GM21576 (cell line): Measurements from ENCODE around the gene TLR10.
"Not testable (repeated sequence)": the region's sequence is repeated elsewhere in the genome, so short reads cannot be mapped to it uniquely, and the experiment has no call there.

Experiments used
- ATAC-seq: cut with Tn5 transposase; IDR thresholded peaks from one replicate; pipeline ENCODE4 v1.9.1; 2021; ENCODE audit warnings: mild to moderate bottlenecking, moderate library complexity; ENCODE audit not compliant: unreplicated experiment

Gene TLR10

GRCh38 chr4:38803833-38804653 is 21.3 kb upstream of the TLR10 start:
- ATAC-seq, result peak; percentile 53

GRCh38 chr4:38802561-38803355 is 20.0 kb upstream of the TLR10 start:
- no peak for ATAC-seq

- no peak for ATAC-seq
These were observed 18.2 kb upstream of the TLR10 start for GRCh38 chr4:38800961-38801450.

GRCh38 chr4:38800366-38800765 is 17.6 kb upstream of the TLR10 start:
- no peak for ATAC-seq

DNA sequence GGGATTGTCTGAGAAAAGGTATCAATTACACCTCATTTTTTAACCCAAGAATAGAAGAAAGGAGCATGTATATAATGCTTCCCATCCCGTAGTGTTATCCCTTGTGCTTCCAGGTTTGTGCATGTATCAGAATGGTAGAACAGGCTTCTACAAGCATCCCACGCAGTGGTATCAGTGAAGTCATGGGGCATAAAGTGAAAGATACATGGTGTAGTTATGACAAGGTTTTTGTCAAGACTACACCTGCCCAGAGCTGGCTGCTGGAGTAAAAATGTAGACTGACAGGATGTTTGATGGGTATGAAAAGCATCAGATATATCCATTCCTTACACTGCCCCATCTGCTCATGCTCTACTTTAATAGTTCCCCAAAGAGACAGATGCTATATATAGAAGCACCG is 12.3 kb upstream of the TLR10 start:
- ATAC-seq, result no peak

DNA sequence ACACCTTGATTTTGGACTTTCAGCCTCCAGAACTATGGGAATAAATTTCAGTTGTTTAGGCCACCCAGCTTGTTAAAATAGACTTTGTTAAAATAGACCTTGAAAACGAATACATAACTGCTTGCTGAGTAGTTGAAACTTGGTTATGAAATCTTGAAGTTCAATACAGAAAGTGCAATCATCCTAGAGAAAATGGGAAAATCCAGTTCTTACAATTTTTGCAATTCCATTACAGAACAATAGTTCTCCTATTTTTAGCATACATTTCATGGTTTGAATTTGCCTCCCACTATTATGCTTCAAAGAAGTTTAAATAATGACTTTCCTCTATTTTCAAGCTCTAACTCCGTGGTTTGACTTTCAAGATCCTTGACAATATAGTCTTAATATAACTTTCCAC is 11.3 kb upstream of the TLR10 start:
- ATAC-seq, result no peak

GRCh38 chr4:38791010-38791409 is 8.2 kb upstream of the TLR10 start:
- no peak for ATAC-seq

- no peak for ATAC-seq
These were observed 5.5 kb upstream of the TLR10 start for GRCh38 chr4:38788317-38788716.

DNA sequence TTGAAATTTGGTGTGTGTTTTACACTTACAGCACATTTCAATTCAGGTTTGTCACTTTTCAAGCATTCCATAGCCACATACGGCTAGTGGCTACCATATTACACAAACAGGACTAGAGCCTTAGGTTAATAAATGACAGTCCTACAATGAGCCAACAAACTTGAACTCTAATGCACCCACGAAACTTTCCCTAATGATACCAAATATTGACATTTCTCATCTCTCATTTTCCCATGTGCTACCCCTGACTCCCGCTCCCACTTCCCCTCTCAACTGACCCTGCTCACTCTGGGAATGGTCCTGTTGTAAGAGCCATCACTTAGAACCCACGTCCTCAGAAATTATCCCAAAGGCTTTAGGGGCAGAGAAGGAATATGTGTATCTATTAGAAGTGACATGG is 4.9 kb upstream of the TLR10 start:
- no peak for ATAC-seq

- ATAC-seq, result peak; percentile 39
These were observed 3.2 kb upstream of the TLR10 start for GRCh38 chr4:38785901-38786402.

- ATAC-seq, result no peak
These were observed 2.4 kb upstream of the TLR10 start for GRCh38 chr4:38785041-38785790.

GRCh38 chr4:38784141-38784540 is 1.4 kb upstream of the TLR10 start:
- ATAC-seq, result no peak

GRCh38 chr4:38783109-38783460 is 295 bp upstream of the TLR10 start:
- ATAC-seq, result no peak

DNA sequence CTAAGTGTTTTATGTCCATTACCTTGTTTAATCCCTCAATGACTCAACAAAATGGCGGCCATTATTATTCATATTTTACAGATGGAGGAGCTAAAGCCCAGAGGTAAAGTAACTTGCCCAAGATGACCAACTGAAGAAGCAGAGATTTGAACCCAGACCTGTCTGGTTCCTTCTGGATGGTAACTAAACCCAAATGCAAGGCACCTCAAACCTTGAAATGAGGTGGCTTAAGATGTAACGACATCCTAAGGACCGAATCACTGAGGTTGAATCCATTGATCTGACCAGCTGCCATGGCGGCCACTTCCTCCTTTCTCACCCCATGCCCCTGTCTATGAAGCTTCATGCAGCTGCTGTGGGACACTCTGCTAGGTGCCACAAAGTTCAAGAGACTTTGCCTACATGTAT is 932 bp downstream of the TLR10 start:
- ATAC-seq, result peak; percentile 35

DNA sequence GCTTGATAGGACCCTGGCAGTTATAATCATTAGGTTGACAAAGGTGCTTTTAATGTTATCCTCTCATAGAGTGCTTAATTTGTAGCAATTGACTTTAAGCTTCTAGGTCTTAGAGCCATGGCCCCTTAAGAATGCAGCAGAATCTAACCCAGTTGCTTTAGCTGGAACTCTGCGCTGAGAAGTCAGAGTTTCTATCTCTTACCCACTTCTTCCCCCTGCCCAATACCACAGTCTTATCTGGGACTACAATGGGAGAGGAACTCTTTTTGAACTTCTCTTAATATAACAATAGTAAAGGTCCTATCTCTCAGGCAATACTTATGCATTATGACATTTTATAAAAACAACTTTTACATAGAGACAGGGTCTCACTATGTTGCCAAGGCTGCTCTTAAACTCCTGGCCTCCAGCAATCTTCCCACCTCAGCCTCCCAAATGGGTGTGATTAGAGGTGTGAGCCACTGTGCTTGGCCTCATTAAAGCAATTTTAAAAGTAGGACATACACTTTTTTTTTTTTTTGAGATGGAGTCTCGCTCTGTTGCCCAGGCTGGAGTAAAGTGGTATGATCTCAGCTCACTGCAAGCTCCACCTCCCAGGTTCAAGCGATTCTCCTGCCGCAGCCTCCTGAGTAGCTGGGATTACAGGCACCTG is 1.8 kb downstream of the TLR10 start:
- ATAC-seq, result no peak

DNA sequence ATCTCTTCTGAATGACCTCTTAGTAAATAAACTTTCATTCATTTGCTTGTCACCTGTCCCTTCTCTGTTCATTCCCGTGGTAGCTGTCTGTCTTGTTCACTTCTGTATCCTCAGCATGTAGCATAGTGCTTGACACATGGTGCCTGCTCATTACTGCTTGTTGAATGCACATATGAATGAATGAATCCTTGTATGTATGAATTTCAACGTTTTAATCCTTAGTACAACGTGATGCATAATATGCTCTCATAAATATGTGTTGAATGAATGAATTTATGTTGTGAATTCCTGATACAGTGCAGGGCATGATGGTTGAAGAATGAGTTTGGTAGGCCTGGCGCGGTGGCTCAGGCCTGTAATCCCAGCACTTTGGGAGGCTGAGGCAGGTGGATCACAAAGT is 3.0 kb downstream of the TLR10 start:
- no peak for ATAC-seq

GRCh38 chr4:38777925-38778324 is 4.9 kb downstream of the TLR10 start:
- not testable (repeated sequence) for ATAC-seq

GRCh38 chr4:38775326-38775725 is 7.5 kb downstream of the TLR10 start:
- ATAC-seq, result no peak

GRCh38 chr4:38774181-38774955 is 8.4 kb downstream of the TLR10 start:
- ATAC-seq, result no peak

DNA sequence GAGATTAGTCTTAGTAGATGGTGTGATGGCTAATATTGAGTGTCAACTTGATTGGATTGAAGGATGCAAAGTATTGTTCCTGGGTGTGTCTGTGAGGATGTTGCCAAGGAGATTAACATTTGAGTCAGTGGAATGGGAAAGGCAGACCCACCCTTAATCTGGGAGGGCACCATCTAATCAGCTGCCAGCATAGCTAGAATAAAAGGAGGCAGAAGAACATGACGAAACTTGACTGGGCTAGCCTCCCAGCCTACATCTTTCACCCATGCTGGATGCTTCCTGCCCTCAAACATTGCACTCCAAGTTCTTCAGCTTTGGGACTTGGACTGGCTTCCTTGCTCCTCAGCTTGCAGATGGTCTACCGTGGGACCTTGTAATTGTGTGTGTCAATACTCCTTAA is 12.5 kb downstream of the TLR10 start:
- not testable (repeated sequence) for ATAC-seq
